Neuronal stem cell (in vitro differentiated cells): Measurements from ENCODE around the gene NNMT.

Experiments used
- DNase-seq: peaks from one replicate; pipeline ENCODE4 v3.0.0-alpha.2; 2013; ENCODE audit warnings: low spot score
- H2AFZ ChIP-seq: one replicate; pipeline ENCODE4 v1.6.1; 2013; ENCODE audit warnings: mild to moderate bottlenecking, low read length, inconsistent platforms
- H2AK5ac ChIP-seq: 2 replicates; pipeline ENCODE4 v1.6.1; 2013; ENCODE audit warnings: low read depth, mild to moderate bottlenecking, inconsistent platforms, low read length, moderate library complexity, mixed read lengths
- H2BK120ac ChIP-seq: 2 replicates; pipeline ENCODE4 v1.6.1; 2013; ENCODE audit warnings: low read depth, mild to moderate bottlenecking, inconsistent platforms, low read length, moderate library complexity, mixed read lengths
- H2BK12ac ChIP-seq: one replicate; pipeline ENCODE4 v1.6.1; 2013; ENCODE audit warnings: low read length, inconsistent platforms
- H2BK15ac ChIP-seq: 2 replicates; pipeline ENCODE4 v1.6.1; 2013; ENCODE audit warnings: mild to moderate bottlenecking, low read length, inconsistent platforms, mixed read lengths
- H2BK5ac ChIP-seq: one replicate; pipeline ENCODE4 v1.6.1; 2013; ENCODE audit warnings: inconsistent platforms, mild to moderate bottlenecking, low read length, moderate library complexity
- H3K14ac ChIP-seq: one replicate; pipeline ENCODE4 v1.6.1; 2013; ENCODE audit warnings: low read length, inconsistent platforms
- H3K18ac ChIP-seq: 2 replicates; pipeline ENCODE4 v1.6.1; 2013; ENCODE audit warnings: low read length, inconsistent platforms
- H3K23ac ChIP-seq: 2 replicates; pipeline ENCODE4 v1.6.1; 2013; ENCODE audit warnings: low read depth, mild to moderate bottlenecking, mixed read lengths, low read length, inconsistent platforms; ENCODE audit not compliant: poor library complexity
- H3K27ac ChIP-seq: replicated peaks from 3 replicates; pipeline ENCODE4 v1.5.1; 2013; ENCODE audit warnings: low read length, inconsistent platforms
- H3K27me3 ChIP-seq, 3 experiments: 2 replicates each; pipeline ENCODE4 v1.6.1; 2013; ENCODE audit warnings: low read length in 3 of 3, mild to moderate bottlenecking in 2 of 3, inconsistent platforms in 1 of 3, low read depth in 1 of 3, mixed read lengths in 1 of 3, moderate library complexity in 1 of 3; ENCODE audit not compliant: control insufficient read depth in 3 of 3, insufficient read depth in 3 of 3
- H3K36me3 ChIP-seq, 2 donors: replicated peaks in 1 of 2; 2 replicates each; pipeline ENCODE4 v1.6.1; 2013; ENCODE audit warnings: low read length in 2 of 2; ENCODE audit not compliant: control insufficient read depth in 2 of 2, insufficient read depth in 2 of 2
- H3K4ac ChIP-seq: 2 replicates; pipeline ENCODE4 v1.6.1; 2013; ENCODE audit warnings: inconsistent platforms, mild to moderate bottlenecking, low read length, moderate library complexity
- H3K4me1 ChIP-seq, 2 donors: 1 replicate in 1 of 2; 2 replicates in 1 of 2; pipeline ENCODE4 v1.6.1; 2013; ENCODE audit warnings: low read length in 2 of 2, low read depth in 1 of 2; ENCODE audit not compliant: control insufficient read depth in 2 of 2, insufficient read depth in 1 of 2
- H3K4me2 ChIP-seq: one replicate; pipeline ENCODE4 v1.6.1; 2013; ENCODE audit warnings: mild to moderate bottlenecking, low read length, inconsistent platforms; ENCODE audit not compliant: insufficient read depth, poor library complexity, severe bottlenecking
- H3K4me3 ChIP-seq, 2 donors: 2 replicates each; pipeline ENCODE4 v1.5.1; 2013; ENCODE audit warnings: low read length in 2 of 2, mild to moderate bottlenecking in 2 of 2, inconsistent platforms in 1 of 2, moderate library complexity in 1 of 2
- H3K79me1 ChIP-seq: one replicate; pipeline ENCODE4 v1.6.1; 2013; ENCODE audit warnings: low read depth, mild to moderate bottlenecking, inconsistent platforms, low read length, moderate library complexity
- H3K9ac ChIP-seq: one replicate; pipeline ENCODE4 v1.6.1; 2013; ENCODE audit warnings: mild to moderate bottlenecking, low read depth, low read length, inconsistent platforms; ENCODE audit not compliant: poor library complexity
- H3K9me3 ChIP-seq, 2 donors: replicated peaks in 1 of 2; 2 replicates each; pipeline versions ENCODE3 to v1.6.1; 2013; ENCODE audit warnings: low read length in 2 of 2, mild to moderate bottlenecking in 2 of 2, inconsistent platforms in 1 of 2, low read depth in 1 of 2, mixed read lengths in 1 of 2, moderate library complexity in 1 of 2; ENCODE audit not compliant: control insufficient read depth in 2 of 2, insufficient read depth in 1 of 2
- H4K8ac ChIP-seq: one replicate; pipeline ENCODE4 v1.6.1; 2013; ENCODE audit warnings: low read depth, mild to moderate bottlenecking, inconsistent platforms, low read length, moderate library complexity
- H4K91ac ChIP-seq: one replicate; pipeline ENCODE4 v1.6.1; 2013; ENCODE audit warnings: low read length, low read depth, mild to moderate bottlenecking, inconsistent platforms; ENCODE audit not compliant: poor library complexity
- WGBS, 2 donors: extraction: QIAGEN DNeasy Blood & Tissue Kit; methylation state at CpG; one replicate each; pipeline ENCODE4 v1.1.7; 2013; ENCODE audit warnings: missing lambda C conversion rate in 2 of 2, mixed read lengths in 1 of 2; ENCODE audit not compliant: insufficient read length in 2 of 2, insufficient replicate concordance in 1 of 2; ENCODE audit errors: extremely low coverage in 2 of 2; 5-methylcytosine and 5-hydroxymethylcytosine counted together

Gene NNMT

GRCh38 chr11:114302663-114303062 is 6.5 kb downstream of the NNMT start:
- Histone ChIP-seq H3K79me1 (no peaks in the 10 kb centered on the region), H2AFZ (no peak overlapping the region), H2BK12ac (no peak overlapping the region), H3K14ac (no peak overlapping the region), H3K18ac (no peak overlapping the region), H3K27me3 (no peaks in the 10 kb centered on the region), H3K23ac (no peak overlapping the region), H3K4me2 (no peak overlapping the region), H3K9me3 (peaks cover 0 to 2% of the 10 kb centered on the region in 2 donors), H4K8ac (no peak overlapping the region), H3K27ac (no peak overlapping the region), H4K91ac (no peak overlapping the region), H3K4ac (no peak overlapping the region), H2AK5ac (no peak overlapping the region), H3K36me3 (no peaks in the 10 kb centered on the region), H3K9ac (no peak overlapping the region), H2BK120ac (no peak overlapping the region), H2BK15ac (no peak overlapping the region), H2BK5ac (no peak overlapping the region), H3K4me1 (no peaks in the 10 kb centered on the region), H3K4me3 (no peak overlapping the region)
- DNase-seq = peak; percentile 20
- WGBS, 2 donors = no CpG with 5 or more reads among the region's 1 CpG

GRCh38 chr11:114304065-114304464 is 7.9 kb downstream of the NNMT start:
- H3K9ac ChIP-seq = no peak overlapping the region
- no peak overlapping the region for H2BK12ac ChIP-seq
- H3K23ac ChIP-seq = no peak overlapping the region
- H3K4ac ChIP-seq = no peak overlapping the region
- no peak overlapping the region for H3K27ac ChIP-seq
- H3K27me3 ChIP-seq = no peaks in the 10 kb centered on the region
- no peak overlapping the region for H3K4me2 ChIP-seq
- H2AK5ac ChIP-seq = no peak overlapping the region
- H2BK120ac ChIP-seq = no peak overlapping the region
- peaks cover 0 to 2% of the 10 kb centered on the region in 2 donors for H3K9me3 ChIP-seq
- no peak overlapping the region for H2BK5ac ChIP-seq
- no peak overlapping the region for H3K4me3 ChIP-seq
- no peak for DNase-seq
- no CpG with 5 or more reads among the region's 1 CpG for WGBS, 2 donors
- H3K18ac ChIP-seq = no peak overlapping the region
- H3K4me1 ChIP-seq = no peaks in the 10 kb centered on the region
- H4K8ac ChIP-seq = no peak overlapping the region
- H3K36me3 ChIP-seq = no peaks in the 10 kb centered on the region
- H2BK15ac ChIP-seq = no peak overlapping the region
- no peak overlapping the region for H4K91ac ChIP-seq
- H2AFZ ChIP-seq = no peak overlapping the region
- no peaks in the 10 kb centered on the region for H3K79me1 ChIP-seq
- H3K14ac ChIP-seq = no peak overlapping the region

GRCh38 chr11:114304969-114305368 is 8.8 kb downstream of the NNMT start:
- Histone ChIP-seq H3K14ac (no peak overlapping the region), H3K9me3 (peaks cover 0 to 2% of the 10 kb centered on the region in 2 donors), H4K8ac (no peak overlapping the region), H3K4me1 (no peaks in the 10 kb centered on the region), H3K18ac (no peak overlapping the region), H3K36me3 (no peaks in the 10 kb centered on the region), H2BK15ac (no peak overlapping the region), H2AK5ac (no peak overlapping the region), H4K91ac (no peak overlapping the region), H2AFZ (no peak overlapping the region), H3K27me3 (no peaks in the 10 kb centered on the region), H3K9ac (no peak overlapping the region), H3K27ac (no peak overlapping the region), H3K23ac (no peak overlapping the region), H2BK5ac (no peak overlapping the region), H2BK120ac (no peak overlapping the region), H3K4me3 (no peak overlapping the region), H3K4ac (no peak overlapping the region), H3K4me2 (no peak overlapping the region), H3K79me1 (no peaks in the 10 kb centered on the region), H2BK12ac (no peak overlapping the region)
- no peak for DNase-seq
- WGBS, 2 donors = no CpG with 5 or more reads among the region's 1 CpG

- H3K18ac ChIP-seq = no peak overlapping the region
- H3K79me1 ChIP-seq = no peaks in the 10 kb centered on the region
- no peak overlapping the region for H2AFZ ChIP-seq
- H2BK12ac ChIP-seq = no peak overlapping the region
- no peak overlapping the region for H3K9ac ChIP-seq
- no peak overlapping the region for H3K14ac ChIP-seq
- no peak for DNase-seq
- no peak overlapping the region for H3K4ac ChIP-seq
- H3K4me1 ChIP-seq = no peaks in the 10 kb centered on the region
- no peak overlapping the region for H2BK5ac ChIP-seq
- no peak overlapping the region for H4K91ac ChIP-seq
- no peak overlapping the region for H4K8ac ChIP-seq
- H3K4me2 ChIP-seq = no peak overlapping the region
- no peaks in the 10 kb centered on the region for H3K36me3 ChIP-seq
- no CpG with 5 or more reads among the region's 9 CpGs for WGBS, 2 donors
- no peak overlapping the region for H3K23ac ChIP-seq
- no peak overlapping the region for H2BK15ac ChIP-seq
- H3K4me3 ChIP-seq = no peak overlapping the region
- no peaks in the 10 kb centered on the region for H3K9me3 ChIP-seq
- H3K27me3 ChIP-seq = no peaks in the 10 kb centered on the region
- H2BK120ac ChIP-seq = no peak overlapping the region
- H2AK5ac ChIP-seq = no peak overlapping the region
- H3K27ac ChIP-seq = no peak overlapping the region
These were observed 11.5 kb downstream of the NNMT start for GRCh38 chr11:114307524-114308203.
